Esophagus muscularis mucosa (tissue), 4 donors: ENCODE measurements around the gene CBFA2T3. TPM values are rescaled to one million over a fixed set of nuclear protein-coding genes. Genes with fewer than 3 reads are reported as not detected.

Experiments
- DNase-seq: peaks from one replicate; pipeline ENCODE4 v3.0.0-alpha.2; 2017; ENCODE audit errors: extremely low spot score
- H3K27ac ChIP-seq, 4 donors: fragments of 200-600 bp; sonication (generic); replicated peaks in 1 of 4; 1 replicate in 3 of 4; 2 replicates in 1 of 4; pipeline ENCODE4 v1.5.1; 2016 to 2019; ENCODE audit warnings: mild to moderate bottlenecking in 1 of 4
- H3K27me3 ChIP-seq, 4 donors: fragments of 200-600 bp; sonication (generic); one replicate each; pipeline versions ENCODE4 v1.5.1 to v1.6.0; 2016 to 2019
- H3K36me3 ChIP-seq, 4 donors: fragments of 200-600 bp; sonication (generic); one replicate each; pipeline ENCODE4 v1.5.1; 2016 to 2019
- H3K4me1 ChIP-seq, 4 donors: fragments of 200-600 bp; sonication (generic); one replicate each; pipeline ENCODE4 v1.5.1; 2016 to 2019
- H3K4me3 ChIP-seq, 4 donors: fragments of 200-600 bp; sonication (generic); 1 replicate in 2 of 4; 2 replicates in 2 of 4; pipeline ENCODE4 v1.5.1; 2016 to 2019; ENCODE audit warnings: mild to moderate bottlenecking in 4 of 4, moderate library complexity in 1 of 4
- H3K9me3 ChIP-seq, 4 donors: fragments of 200-600 bp; sonication (generic); 1 replicate in 3 of 4; 2 replicates in 1 of 4; pipeline ENCODE4 v1.5.1; 2016 to 2019
- EP300 ChIP-seq: sonication (generic); formaldehyde crosslinking; IDR thresholded peaks from one replicate; pipeline ENCODE4 v1.6.1; 2017; ENCODE audit warnings: antibody characterized with exemption
- POLR2A ChIP-seq: fragments of 450-650 bp; IDR thresholded peaks from one replicate; pipeline ENCODE4 v1.6.1; 2017; ENCODE audit warnings: antibody characterized with exemption, moderate library complexity, mild to moderate bottlenecking, low read depth
- POLR2AphosphoS5 ChIP-seq, 2 donors: sonication (generic); formaldehyde crosslinking; IDR thresholded peaks; one replicate each; pipeline ENCODE4 v1.6.1; 2017; ENCODE audit warnings: antibody characterized with exemption in 2 of 2
- WGBS: methylation state at CpG from one replicate; pipeline ENCODE4 v1.1.5; 2018; 5-methylcytosine and 5-hydroxymethylcytosine counted together
- intact Hi-C: fragments of 100-400 bp; cut with DNase I; formaldehyde crosslinking; loops from one replicate; pipeline ENCODE4 v1.15.1; 2023
- total RNA-seq, 4 donors: library from RNA; depleted of rRNA; stranded (reverse); fragments of >200 nt; gene quantifications; one replicate each; pipeline versions ENCODE4 v1.1.0 to v1.2.1, GENCODE V29; 2016
- TF ChIP-seq, protein P1 (sequence below), 3 experiments: fragments of 200-600 bp in 2 of 3; fragments of 450-650 bp in 1 of 3; sonication (generic) in 2 of 3; IDR thresholded peaks; one replicate each; pipeline ENCODE4 v1.5.1; 2017 to 2019; ENCODE audit warnings: antibody characterized with exemption in 3 of 3, mild to moderate bottlenecking in 2 of 3, moderate library complexity in 1 of 3

Gene CBFA2T3
- total RNA-seq, 4 donors from 2014 or later, result 2.0 to 10.4 (median 3.5) TPM

GRCh38 chr16:88926374-88926990, 50.5 kb downstream of the CBFA2T3 start:
- no peaks in the 10 kb centered on the region for H3K9me3 ChIP-seq
- peaks cover 0 to 79% (median 2%) of the 10 kb centered on the region in 4 donors for H3K27me3 ChIP-seq
- no peaks in the 10 kb centered on the region for H3K36me3 ChIP-seq
- intact Hi-C loops, result no loop called here
- H3K4me3 ChIP-seq, result no peak overlapping the region
- no peak for DNase-seq
- WGBS, result 89% methylated on average over 11 of the region's 27 CpGs
- TF ChIP-seq POLR2AphosphoS5 (IDR thresholded peaks at IDR 0.05) (no peak), EP300 (no peak), POLR2A (no peak)
- TF ChIP-seq, protein P1, sequence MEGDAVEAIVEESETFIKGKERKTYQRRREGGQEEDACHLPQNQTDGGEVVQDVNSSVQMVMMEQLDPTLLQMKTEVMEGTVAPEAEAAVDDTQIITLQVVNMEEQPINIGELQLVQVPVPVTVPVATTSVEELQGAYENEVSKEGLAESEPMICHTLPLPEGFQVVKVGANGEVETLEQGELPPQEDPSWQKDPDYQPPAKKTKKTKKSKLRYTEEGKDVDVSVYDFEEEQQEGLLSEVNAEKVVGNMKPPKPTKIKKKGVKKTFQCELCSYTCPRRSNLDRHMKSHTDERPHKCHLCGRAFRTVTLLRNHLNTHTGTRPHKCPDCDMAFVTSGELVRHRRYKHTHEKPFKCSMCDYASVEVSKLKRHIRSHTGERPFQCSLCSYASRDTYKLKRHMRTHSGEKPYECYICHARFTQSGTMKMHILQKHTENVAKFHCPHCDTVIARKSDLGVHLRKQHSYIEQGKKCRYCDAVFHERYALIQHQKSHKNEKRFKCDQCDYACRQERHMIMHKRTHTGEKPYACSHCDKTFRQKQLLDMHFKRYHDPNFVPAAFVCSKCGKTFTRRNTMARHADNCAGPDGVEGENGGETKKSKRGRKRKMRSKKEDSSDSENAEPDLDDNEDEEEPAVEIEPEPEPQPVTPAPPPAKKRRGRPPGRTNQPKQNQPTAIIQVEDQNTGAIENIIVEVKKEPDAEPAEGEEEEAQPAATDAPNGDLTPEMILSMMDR (IDR thresholded peaks at IDR 0.05), result no peak
- H3K4me1 ChIP-seq, result peaks cover 31 to 41% (median 39%) of the 10 kb centered on the region in 4 donors
- H3K27ac ChIP-seq, result no peak overlapping the region

DNA sequence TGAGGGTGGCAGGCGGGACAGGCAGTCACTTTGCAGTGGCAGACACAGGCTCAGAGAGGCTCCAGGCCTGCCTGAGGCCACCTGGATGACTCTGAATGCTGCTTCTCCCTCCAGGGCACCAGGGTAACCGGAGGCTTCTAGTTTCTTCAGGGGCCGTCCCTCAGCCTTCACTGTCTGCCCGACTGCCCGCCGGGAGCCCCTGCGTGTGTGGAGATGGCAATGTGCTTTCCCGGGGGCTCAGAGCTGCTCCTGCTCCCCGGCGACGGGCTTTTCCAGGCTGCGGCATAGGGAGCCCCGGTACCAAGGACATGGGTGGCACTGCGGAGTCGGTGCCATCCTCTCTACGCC, 51.5 kb downstream of the CBFA2T3 start:
- peaks cover 40 to 49% (median 49%) of the 10 kb centered on the region in 4 donors for H3K4me1 ChIP-seq
- no peak overlapping the region for H3K4me3 ChIP-seq
- WGBS, result 93% methylated on average over 9 of the region's 16 CpGs
- H3K27ac ChIP-seq, result no peak overlapping the region
- no peaks in the 10 kb centered on the region for H3K9me3 ChIP-seq
- no peaks in the 10 kb centered on the region for H3K36me3 ChIP-seq
- DNase-seq, result no peak
- H3K27me3 ChIP-seq, result peaks cover 0 to 81% (median 2%) of the 10 kb centered on the region in 4 donors
- TF ChIP-seq, protein P1 (IDR thresholded peaks at IDR 0.05), result no peak
- no peak for TF ChIP-seq POLR2AphosphoS5 (IDR thresholded peaks at IDR 0.05)
- TF ChIP-seq EP300, result no peak
- no peak for TF ChIP-seq POLR2A
- intact Hi-C loops, result no loop called here

DNA sequence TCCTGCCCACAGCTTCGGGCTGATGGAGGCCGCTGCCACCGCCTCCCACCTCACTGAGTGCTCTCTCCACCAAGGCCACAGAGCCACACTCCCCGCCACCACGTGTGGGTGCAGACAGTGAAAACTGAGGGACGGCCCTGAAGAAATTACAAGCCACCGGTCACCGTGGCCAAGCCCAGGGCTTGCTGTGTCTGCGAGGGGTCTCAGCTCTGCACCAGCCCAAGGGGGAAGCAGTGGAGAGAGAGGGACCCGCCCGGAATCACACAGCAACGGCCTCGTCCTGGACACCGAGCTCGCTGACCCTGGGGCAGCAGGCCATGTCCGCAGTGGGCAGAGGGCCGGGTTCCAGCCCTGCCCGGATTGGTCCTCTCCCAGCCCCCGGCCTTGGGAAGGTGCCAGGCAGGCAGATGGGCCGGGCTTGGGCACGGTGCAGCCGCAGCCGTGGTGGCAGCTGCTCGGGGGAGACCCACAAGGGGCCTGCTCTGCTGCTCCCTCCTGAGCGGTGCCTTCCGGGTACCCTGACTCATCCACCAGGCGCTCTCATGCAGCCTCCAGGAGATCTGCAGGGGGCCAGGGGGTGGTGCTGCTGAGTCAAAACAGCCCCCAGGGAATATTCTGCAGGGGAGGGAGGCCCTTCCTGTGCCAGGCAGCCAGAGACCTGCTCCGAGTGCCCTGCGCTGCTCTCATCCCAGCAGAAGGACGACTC, 52.0 kb downstream of the CBFA2T3 start:
- H3K9me3 ChIP-seq, result no peaks in the 10 kb centered on the region
- peaks cover 46 to 54% (median 53%) of the 10 kb centered on the region in 4 donors for H3K4me1 ChIP-seq
- intact Hi-C loops, result no loop called here
- TF ChIP-seq, protein P1 (IDR thresholded peaks at IDR 0.05), result no peak
- TF ChIP-seq EP300 (no peak), POLR2A (no peak), POLR2AphosphoS5 (IDR thresholded peaks at IDR 0.05) (no peak)
- no peak overlapping the region for H3K4me3 ChIP-seq
- H3K36me3 ChIP-seq, result no peaks in the 10 kb centered on the region
- WGBS, result 83% methylated on average over 10 of the region's 30 CpGs
- DNase-seq, result no peak
- peaks cover 0 to 79% (median 2%) of the 10 kb centered on the region in 4 donors for H3K27me3 ChIP-seq
- H3K27ac ChIP-seq, result no peak overlapping the region

GRCh38 chr16:88923926-88924833, 52.8 kb downstream of the CBFA2T3 start:
- no peak for DNase-seq
- intact Hi-C loops, result no loop called here
- no peak overlapping the region for H3K27ac ChIP-seq
- WGBS, result 89% methylated on average over 7 of the region's 37 CpGs
- H3K4me1 ChIP-seq, result peaks cover 47 to 58% (median 55%) of the 10 kb centered on the region in 4 donors
- no peaks in the 10 kb centered on the region for H3K9me3 ChIP-seq
- H3K27me3 ChIP-seq, result peaks cover 0 to 85% (median 2%) of the 10 kb centered on the region in 4 donors
- TF ChIP-seq EP300, result no peak
- TF ChIP-seq, protein P1 (IDR thresholded peaks at IDR 0.05), result no peak
- TF ChIP-seq POLR2AphosphoS5 (IDR thresholded peaks at IDR 0.05), result no peak
- TF ChIP-seq POLR2A, result no peak
- H3K36me3 ChIP-seq, result no peaks in the 10 kb centered on the region
- H3K4me3 ChIP-seq, result no peak overlapping the region
